Stomach (tissue), 9 donors: Measurements from ENCODE around the gene ARL16. TPM values are rescaled to one million over a fixed set of nuclear protein-coding genes. Genes with fewer than 3 reads are reported as not detected.
A peak's percentile ranks its signal among the peaks of the same experiment; 100 is the strongest.

Experiments used
- DNase-seq, 2 donors: peaks; one replicate each; pipeline versions ENCODE4 v3.0.0 to v3.0.0-alpha.2; 2013 to 2019
- H3K27ac ChIP-seq, 5 donors: fragments of 200-600 bp in 4 of 5; sonication (generic) in 4 of 5; one replicate each; pipeline ENCODE4 v1.5.1; 2013 to 2019; ENCODE audit warnings: mild to moderate bottlenecking in 1 of 5, moderate library complexity in 1 of 5
- H3K27me3 ChIP-seq, 3 donors: fragments of 200-600 bp; sonication (generic); one replicate each; pipeline ENCODE4 v1.5.1; 2017 to 2019; ENCODE audit warnings: mixed run types in 1 of 3
- H3K36me3 ChIP-seq, 4 donors: fragments of 200-600 bp; sonication (generic); 1 replicate in 3 of 4; 2 replicates in 1 of 4; pipeline ENCODE4 v1.5.1; 2016 to 2019
- H3K4me1 ChIP-seq, 4 donors: fragments of 200-600 bp; sonication (generic); one replicate each; pipeline ENCODE4 v1.5.1; 2016 to 2019
- H3K4me3 ChIP-seq, 4 donors: fragments of 200-600 bp; sonication (generic) in 3 of 4; one replicate each; pipeline ENCODE4 v1.5.1; 2016 to 2019; ENCODE audit warnings: mild to moderate bottlenecking in 1 of 4
- H3K9me3 ChIP-seq, 4 donors: fragments of 200-600 bp; sonication (generic); one replicate each; pipeline ENCODE4 v1.5.1; 2016 to 2019
- CTCF ChIP-seq, 7 experiments: fragments of 450-650 bp in 4 of 7; fragments of 200-600 bp in 3 of 7; sonication (generic) in 3 of 7; IDR thresholded peaks; one replicate each; pipeline ENCODE4 v1.5.1; 2016 to 2019; ENCODE audit warnings: antibody characterized with exemption in 7 of 7, control low read depth in 2 of 7, mild to moderate bottlenecking in 1 of 7
- EP300 ChIP-seq: sonication (generic); formaldehyde crosslinking; IDR thresholded peaks from one replicate; pipeline ENCODE4 v1.6.1; 2017; ENCODE audit warnings: antibody characterized with exemption
- POLR2A ChIP-seq, 4 donors: fragments of 450-650 bp; IDR thresholded peaks; one replicate each; pipeline ENCODE4 v1.6.1; 2016; ENCODE audit warnings: antibody characterized with exemption in 4 of 4, control low read depth in 2 of 4, mild to moderate bottlenecking in 1 of 4, moderate library complexity in 1 of 4
- POLR2AphosphoS5 ChIP-seq, 3 donors: sonication (generic); formaldehyde crosslinking; IDR thresholded peaks; one replicate each; pipeline ENCODE4 v1.6.1; 2016; ENCODE audit warnings: antibody characterized with exemption in 3 of 3
- WGBS, 5 donors: extraction: QIAGEN DNeasy Blood & Tissue Kit in 3 of 5; methylation state at CpG; one replicate each; pipeline versions ENCODE4 v1.1.5 to v1.1.7; 2013 to 2018; 5-methylcytosine and 5-hydroxymethylcytosine counted together
- intact Hi-C: fragments of 100-400 bp; cut with DNase I; formaldehyde crosslinking; loops from one replicate; pipeline ENCODE4 v1.15.1; 2023; ENCODE audit warnings: low total_unique reads
- polyA plus RNA-seq, 3 donors: library from polyadenylated mRNA; stranded (reverse); fragments of 200-250 nt; gene quantifications; one replicate each; pipeline ENCODE4 v1.2.3, GENCODE V29; 2013
- total RNA-seq, 5 donors: library from RNA; depleted of rRNA; stranded (reverse); fragments of >200 nt; gene quantifications; one replicate each; pipeline versions ENCODE4 v1.1.0 to v1.2.3, GENCODE V29; 2014 to 2016
- donor health status: healthy with polysubstance abuse.
- donor health status: Bipolar disorder and iron deficiency.
- donor health status: healthy.

ARL16 gene
- total and polyA plus RNA-seq, 8 donors: 8.1 to 109 (median 39.8) TPM

GRCh38 chr17:81713556-81714411 is 30.2 kb upstream of the ARL16 start:
- H3K36me3 ChIP-seq: peaks cover 4 to 34% (median 30%) of the 10 kb centered on the region in 4 donors
- 15 to 66% (median 29%) methylated on average over 14 to 36 of the region's 36 CpGs for WGBS, 5 donors
- peak; percentile 67 to 74 for DNase-seq

DNA sequence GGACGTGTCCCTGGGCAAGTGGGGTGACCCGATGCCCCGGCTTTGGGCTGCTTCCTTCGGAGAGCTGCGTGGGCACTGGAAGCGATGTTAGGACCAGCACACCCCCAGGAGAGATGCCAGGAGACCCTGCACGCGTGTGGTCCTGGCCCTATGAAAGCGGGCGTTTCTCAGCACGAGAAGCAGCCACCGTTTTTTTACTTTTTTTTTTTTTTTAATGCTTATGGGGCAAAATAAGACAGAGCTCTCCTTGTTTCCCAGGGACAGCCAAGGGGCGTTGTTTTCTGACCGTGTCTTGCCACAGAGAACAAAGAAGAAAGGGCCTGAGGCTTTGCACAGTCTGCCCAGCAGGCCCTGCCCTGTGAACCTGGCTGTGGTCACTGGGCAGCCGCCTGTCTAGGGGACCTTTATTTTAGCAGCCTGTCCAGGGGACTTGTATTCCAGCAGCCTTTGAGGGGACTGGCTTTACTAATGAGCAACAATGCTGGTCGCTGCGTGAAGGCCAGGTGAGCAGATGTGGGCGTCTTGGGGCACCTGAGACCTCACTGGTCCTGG is 29.5 kb upstream of the ARL16 start:
- Histone ChIP-seq H3K27ac (peak overlapping the region; percentile 77 to 90 (median 85)), H3K9me3 (no peaks in the 10 kb centered on the region), H3K4me1 (peaks cover 40 to 54% (median 48%) of the 10 kb centered on the region in 4 donors), H3K27me3 (no peaks in the 10 kb centered on the region), H3K36me3 (peaks cover 6 to 34% (median 24%) of the 10 kb centered on the region in 4 donors), H3K4me3 (peak overlapping the region; percentile 61 to 94 (median 86))
- peak in 1 of 2 donors; percentile 51 for DNase-seq
- intact Hi-C loops: no loop called here
- WGBS, 5 donors: 17 to 30% (median 21%) methylated on average over 13 to 18 of the region's 18 CpGs
- TF ChIP-seq POLR2A (IDR thresholded peaks at IDR 0.05) (no peak), POLR2AphosphoS5 (IDR thresholded peaks at IDR 0.05) (no peak), EP300 (no peak), CTCF (IDR thresholded peaks at IDR 0.05) (no peak)

More at GRCh38 chr17:81713556-81714411, 30.2 kb upstream of the ARL16 start:
- Histone ChIP-seq H3K27me3 (no peaks in the 10 kb centered on the region), H3K4me3 (peak overlapping the region; percentile 61 to 94 (median 86)), H3K4me1 (peaks cover 40 to 54% (median 48%) of the 10 kb centered on the region in 4 donors), H3K9me3 (no peaks in the 10 kb centered on the region), H3K27ac (peak overlapping the region; percentile 77 to 90 (median 85))
- intact Hi-C loops: no loop called here
- TF ChIP-seq POLR2AphosphoS5 (IDR thresholded peaks at IDR 0.05) (peak in 1 of 3 donors; percentile 32), POLR2A (IDR thresholded peaks at IDR 0.05) (no peak), EP300 (no peak), CTCF (IDR thresholded peaks at IDR 0.05) (no peak)

- H3K4me1 ChIP-seq: peaks cover 40 to 54% (median 48%) of the 10 kb centered on the region in 4 donors
- peak overlapping the region; percentile 77 to 90 (median 85) for H3K27ac ChIP-seq
- intact Hi-C loops: no loop called here
- no peak for TF ChIP-seq POLR2A (IDR thresholded peaks at IDR 0.05)
- TF ChIP-seq EP300: no peak
- no peak for TF ChIP-seq POLR2AphosphoS5 (IDR thresholded peaks at IDR 0.05)
- TF ChIP-seq CTCF (IDR thresholded peaks at IDR 0.05): no peak
- peaks cover 8 to 34% (median 23%) of the 10 kb centered on the region in 4 donors for H3K36me3 ChIP-seq
- peak; percentile 37 to 71 for DNase-seq
- no peaks in the 10 kb centered on the region for H3K9me3 ChIP-seq
- no peaks in the 10 kb centered on the region for H3K27me3 ChIP-seq
- peak overlapping the region; percentile 61 to 94 (median 86) for H3K4me3 ChIP-seq
- 1 to 7% (median 2%) methylated on average over 6 to 41 of the region's 41 CpGs for WGBS, 5 donors
Measured at GRCh38 chr17:81712468-81713003, 28.9 kb upstream of the ARL16 start.

DNA sequence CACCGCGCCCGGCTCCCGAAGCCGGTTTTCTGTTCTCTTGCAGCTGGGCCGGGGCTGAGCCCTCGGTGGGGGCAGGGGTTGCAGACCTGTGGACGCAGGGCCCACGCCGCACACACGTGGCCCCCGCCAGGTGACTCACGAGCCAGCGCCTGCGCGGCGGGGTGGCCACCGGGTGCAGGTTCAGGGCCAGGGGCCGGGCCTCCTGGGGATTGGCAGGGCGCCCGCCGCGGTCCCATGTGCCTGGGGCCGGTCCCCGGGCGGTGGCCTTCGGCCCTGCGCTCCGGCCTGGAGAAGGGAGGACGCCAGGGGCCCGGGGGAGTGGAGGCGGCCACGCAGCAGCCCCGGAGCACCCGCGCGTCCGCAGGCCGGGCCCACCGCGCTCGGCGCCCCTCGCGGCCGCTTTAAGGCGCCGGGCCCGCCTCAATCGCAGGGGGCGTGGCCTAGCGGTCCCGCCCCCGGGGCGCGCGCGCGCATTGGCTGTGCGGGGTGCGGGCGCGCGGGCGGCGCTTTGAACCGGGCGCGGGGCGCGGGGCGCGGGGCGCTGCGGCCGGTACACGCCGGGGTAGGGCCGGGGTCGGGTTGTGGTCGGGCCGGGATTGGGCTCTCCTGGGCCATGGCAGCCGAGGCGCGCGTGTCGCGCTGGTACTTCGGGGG is 28.3 kb upstream of the ARL16 start, which contains the start of gene SLC25A10:
TSS of gene SLC25A10 (plus strand) at position 471 of the 654 bp plus-strand sequence. CDS start at position 614, 143 bp downstream.
- 0% methylated on average over 17 to 82 of the region's 89 CpGs for WGBS, 5 donors
- Histone ChIP-seq H3K27me3 (no peaks in the 10 kb centered on the region), H3K36me3 (peaks cover 14 to 34% (median 25%) of the 10 kb centered on the region in 4 donors), H3K9me3 (no peaks in the 10 kb centered on the region), H3K4me1 (peaks cover 40 to 54% (median 48%) of the 10 kb centered on the region in 4 donors), H3K27ac (peak within 1 kb of the TSS; percentile 77 to 90 (median 85)), H3K4me3 (peak within 1 kb of the TSS; percentile 61 to 94 (median 86))
- intact Hi-C loops: no loop called here
- TF ChIP-seq POLR2AphosphoS5 (IDR thresholded peaks at IDR 0.05) (peak in 2 of 3 donors; percentile 68 to 84), CTCF (IDR thresholded peaks at IDR 0.05) (peak in 1 of 7 experiments; percentile 33), POLR2A (IDR thresholded peaks at IDR 0.05) (no peak), EP300 (no peak)
- peak; percentile 92 to 94 for DNase-seq
